ENCODE results near the gene CDHR3. TPM values are rescaled to one million over a fixed set of nuclear protein-coding genes. Genes with fewer than 3 reads are reported as not detected.

Gene CDHR3
- total RNA-seq, 1 experiment from 2014 or later: 3.1 TPM

DNA sequence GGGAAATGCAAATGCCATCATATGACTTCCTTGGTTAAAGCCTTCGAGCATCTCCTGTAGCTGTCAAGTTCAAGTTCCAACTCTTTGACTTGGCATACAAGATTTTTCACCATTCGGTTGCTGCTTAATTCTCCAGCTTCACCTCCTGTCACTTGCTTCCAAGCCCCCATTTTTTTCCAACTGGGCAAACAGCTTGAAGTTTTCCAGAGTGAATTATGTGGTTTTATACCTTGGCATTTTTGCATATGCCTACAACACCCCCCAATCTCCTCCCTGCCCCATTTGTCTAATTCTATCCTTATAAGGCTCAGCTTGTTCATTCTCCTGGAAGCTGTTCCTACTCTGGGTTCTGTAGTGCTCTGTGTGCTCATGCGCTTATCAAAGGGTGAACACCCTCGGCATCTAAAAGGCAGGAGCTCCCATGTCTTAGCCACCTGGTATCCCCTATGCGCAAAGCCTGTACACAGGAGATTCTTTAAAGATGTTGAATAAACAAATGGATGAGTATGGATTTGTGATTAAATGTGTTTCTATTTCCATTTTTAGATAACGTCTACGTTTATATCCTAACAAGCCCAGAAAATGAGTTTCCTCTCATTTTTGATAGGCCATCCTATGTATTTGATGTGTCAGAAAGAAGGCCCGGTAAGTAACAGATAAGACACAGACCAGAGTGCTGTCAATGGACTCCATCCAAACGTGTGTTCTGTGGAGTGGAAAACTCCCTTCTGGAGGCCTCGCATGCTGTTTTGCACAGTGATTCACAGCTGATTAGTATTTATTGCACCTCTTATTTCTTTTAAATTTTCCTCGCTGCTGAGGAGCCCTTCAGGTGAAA is 52.5 kb downstream of the CDHR3 start:
- in situ Hi-C loops (cut with HindIII; ENCODE audit: low pct_unique_long_range_greater_than_20kb, low sequenced_read_pairs): no loop called here
- no peak for DNase-seq (ENCODE audit: low read depth, low spot score)

DNA sequence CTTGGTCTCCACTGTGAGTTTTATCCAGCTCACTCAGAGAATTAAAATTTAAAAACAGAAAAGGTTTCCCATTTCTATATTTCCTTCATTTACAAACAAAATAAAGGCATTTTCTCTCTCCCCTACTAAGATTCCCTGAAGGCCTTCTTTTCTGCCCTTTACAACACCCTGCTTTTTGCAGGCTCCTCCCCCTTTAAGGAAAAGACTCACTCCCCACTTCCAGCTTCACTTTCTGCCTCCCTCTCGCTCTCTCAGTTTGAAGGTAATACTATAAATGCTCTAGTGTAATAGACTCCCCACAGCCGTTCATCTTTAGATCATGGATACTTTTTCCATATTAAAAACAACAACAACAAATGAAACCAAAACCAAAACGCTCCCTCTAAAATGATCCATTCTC is 53.3 kb downstream of the CDHR3 start:
- peak; percentile 35 for DNase-seq (ENCODE audit: low read depth, low spot score)
- in situ Hi-C loops (cut with HindIII; ENCODE audit: low pct_unique_long_range_greater_than_20kb, low sequenced_read_pairs): no loop called here

DNA sequence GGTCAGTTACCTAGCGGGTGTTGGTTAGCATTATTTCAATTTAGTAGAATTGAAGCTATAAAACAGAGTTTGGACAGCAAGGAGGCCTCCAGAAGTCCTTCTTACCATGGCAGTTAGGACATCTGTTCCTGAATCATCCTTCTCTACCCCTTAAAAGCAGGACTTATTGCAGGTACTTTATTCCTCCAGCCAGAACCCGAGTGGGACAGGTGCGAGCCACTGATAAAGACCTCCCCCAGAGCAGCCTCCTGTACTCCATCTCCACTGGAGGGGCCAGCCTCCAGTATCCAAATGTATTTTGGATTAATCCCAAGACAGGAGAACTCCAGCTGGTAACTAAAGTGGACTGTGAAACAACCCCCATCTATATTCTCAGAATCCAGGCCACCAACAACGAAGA is 54.6 kb downstream of the CDHR3 start:
- DNase-seq (ENCODE audit: low read depth, low spot score): no peak
- in situ Hi-C loops (cut with HindIII; ENCODE audit: low pct_unique_long_range_greater_than_20kb, low sequenced_read_pairs): no loop called here

DNA sequence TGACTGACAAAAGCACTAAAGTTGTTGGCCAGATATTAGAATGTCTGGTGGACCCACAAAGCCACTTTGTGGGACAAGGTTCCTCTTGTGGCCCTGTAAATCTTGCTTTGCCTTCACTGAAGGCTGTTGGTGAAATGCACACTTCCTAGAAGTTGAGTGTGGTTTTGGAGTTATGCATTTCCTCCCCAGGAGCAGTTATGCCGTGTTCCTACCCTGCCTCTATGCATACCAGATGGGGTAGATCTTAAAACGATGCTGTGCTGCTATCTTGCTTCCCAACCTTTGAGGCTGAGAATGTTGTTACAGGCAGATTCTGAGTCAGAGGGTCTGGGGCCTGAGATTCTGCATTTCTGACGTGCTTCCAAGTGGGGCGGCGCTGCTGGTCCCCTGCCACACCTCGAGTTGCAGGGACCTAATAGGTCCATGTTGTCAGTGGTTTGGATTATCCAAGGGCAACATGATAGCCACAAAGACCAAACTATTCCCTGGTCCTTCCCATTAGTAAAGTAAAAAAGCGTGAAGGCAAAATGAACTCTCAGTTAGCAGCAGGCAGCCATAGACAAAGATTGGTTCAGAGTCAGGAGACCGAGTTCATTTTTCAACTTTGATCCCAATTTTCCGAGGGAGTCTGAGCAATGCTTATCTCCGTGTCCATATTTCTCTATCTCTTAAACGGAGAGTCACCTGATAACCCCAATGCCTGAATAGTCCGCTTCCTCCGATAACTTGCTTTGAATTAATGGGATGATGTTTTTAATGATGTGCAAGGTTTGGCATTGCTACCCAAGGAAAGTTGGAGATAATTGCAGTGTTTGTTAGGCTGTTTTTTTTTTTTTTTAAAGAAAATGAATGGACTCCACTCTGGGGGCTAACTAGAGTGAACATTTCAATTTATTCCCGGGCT is 55.8 kb downstream of the CDHR3 start:
- no peak for DNase-seq (ENCODE audit: low read depth, low spot score)
- in situ Hi-C loops (cut with HindIII; ENCODE audit: low pct_unique_long_range_greater_than_20kb, low sequenced_read_pairs): no loop called here

DNA sequence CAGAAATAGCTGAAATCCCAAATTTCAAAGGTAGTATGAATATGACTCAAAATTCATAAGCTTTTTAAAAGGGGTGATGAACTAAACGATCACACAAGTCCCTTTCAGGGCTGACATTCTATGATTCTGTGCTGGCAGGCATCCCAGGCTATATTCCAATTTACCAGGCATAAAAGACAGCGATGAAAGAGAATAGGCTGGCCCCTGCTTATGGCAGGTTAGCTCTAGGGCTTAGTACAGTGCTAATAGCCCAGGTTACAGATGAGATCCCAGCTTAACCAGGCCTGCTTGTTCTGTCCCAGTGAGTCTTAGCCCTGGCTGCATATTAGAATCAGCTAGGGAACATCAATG is 56.4 kb downstream of the CDHR3 start:
- no peak for DNase-seq (ENCODE audit: low read depth, low spot score)
- in situ Hi-C loops (cut with HindIII; ENCODE audit: low pct_unique_long_range_greater_than_20kb, low sequenced_read_pairs): no loop called here

DNA sequence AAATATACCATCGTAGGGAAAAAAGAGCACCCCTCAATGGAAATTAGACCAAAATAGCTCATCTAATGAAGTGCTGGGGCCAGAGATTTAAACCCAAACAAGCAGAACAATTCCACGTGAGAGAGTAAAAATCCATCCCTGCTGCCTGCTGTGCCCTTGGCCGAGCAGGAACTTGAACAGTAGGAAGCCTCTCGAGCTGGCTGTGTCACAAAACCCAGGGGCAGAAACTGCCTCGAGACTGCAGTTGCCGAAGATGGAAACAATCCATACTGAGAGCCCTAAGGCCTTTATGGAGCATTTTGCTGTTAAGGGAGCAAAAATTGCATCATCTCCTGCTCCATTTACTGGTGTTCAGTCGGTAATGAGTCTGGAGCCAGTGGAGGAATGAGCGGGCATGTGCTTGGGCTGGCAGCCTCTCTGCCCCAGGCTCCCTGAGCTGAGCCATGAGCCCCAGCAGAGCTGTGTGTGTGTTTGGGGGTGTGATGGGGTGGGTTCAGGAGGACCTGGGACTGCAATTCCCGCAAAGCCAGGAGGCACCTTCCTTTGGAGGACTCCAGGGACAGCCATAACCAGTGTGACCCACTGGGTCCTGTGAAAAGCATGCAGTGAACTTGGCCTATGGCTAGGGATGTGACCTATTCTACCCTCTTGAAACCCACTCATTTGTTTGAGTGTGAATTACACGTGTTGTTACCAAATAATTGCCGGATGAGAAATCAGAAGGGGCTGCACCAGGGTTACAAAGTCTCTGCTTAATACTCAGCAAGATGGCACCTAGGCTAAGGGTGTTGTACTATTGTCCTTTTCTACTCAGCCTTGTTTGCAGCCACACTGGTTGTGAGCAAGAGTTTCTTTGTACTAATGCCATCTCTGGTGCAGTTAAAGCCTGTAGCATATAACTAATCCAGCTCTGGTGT is 58.3 kb downstream of the CDHR3 start:
- DNase-seq (ENCODE audit: low read depth, low spot score): no peak
- in situ Hi-C loops (cut with HindIII; ENCODE audit: low pct_unique_long_range_greater_than_20kb, low sequenced_read_pairs): no loop called here

DNA sequence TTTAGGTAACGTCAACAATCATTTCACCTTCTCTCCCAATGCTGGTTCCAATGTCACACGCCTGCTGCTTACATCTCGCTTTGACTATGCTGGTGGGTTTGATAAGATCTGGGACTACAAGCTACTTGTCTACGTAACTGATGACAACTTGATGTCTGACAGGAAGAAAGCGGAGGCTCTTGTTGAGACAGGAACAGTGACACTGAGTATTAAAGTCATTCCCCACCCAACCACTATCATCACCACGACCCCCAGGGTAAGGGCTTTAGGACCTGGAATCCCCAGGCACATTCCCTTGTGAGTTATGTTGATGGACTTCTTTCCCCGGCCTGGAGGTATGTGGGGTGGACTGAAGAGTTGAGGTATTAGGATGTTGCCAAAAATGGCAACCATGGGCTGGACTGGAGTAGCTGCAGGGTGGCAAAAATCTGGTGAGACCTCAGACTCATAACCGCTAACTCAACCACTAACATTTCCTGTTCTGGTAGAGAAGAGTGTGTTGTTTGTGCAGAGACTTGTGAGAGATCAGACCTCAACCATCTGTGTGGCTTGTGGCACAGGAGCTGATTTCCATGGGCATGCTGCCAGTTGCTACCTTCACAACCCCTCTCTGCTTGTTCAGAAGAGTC is 59.2 kb downstream of the CDHR3 start:
- in situ Hi-C loops (cut with HindIII; ENCODE audit: low pct_unique_long_range_greater_than_20kb, low sequenced_read_pairs): no loop called here
- no peak for DNase-seq (ENCODE audit: low read depth, low spot score)

DNA sequence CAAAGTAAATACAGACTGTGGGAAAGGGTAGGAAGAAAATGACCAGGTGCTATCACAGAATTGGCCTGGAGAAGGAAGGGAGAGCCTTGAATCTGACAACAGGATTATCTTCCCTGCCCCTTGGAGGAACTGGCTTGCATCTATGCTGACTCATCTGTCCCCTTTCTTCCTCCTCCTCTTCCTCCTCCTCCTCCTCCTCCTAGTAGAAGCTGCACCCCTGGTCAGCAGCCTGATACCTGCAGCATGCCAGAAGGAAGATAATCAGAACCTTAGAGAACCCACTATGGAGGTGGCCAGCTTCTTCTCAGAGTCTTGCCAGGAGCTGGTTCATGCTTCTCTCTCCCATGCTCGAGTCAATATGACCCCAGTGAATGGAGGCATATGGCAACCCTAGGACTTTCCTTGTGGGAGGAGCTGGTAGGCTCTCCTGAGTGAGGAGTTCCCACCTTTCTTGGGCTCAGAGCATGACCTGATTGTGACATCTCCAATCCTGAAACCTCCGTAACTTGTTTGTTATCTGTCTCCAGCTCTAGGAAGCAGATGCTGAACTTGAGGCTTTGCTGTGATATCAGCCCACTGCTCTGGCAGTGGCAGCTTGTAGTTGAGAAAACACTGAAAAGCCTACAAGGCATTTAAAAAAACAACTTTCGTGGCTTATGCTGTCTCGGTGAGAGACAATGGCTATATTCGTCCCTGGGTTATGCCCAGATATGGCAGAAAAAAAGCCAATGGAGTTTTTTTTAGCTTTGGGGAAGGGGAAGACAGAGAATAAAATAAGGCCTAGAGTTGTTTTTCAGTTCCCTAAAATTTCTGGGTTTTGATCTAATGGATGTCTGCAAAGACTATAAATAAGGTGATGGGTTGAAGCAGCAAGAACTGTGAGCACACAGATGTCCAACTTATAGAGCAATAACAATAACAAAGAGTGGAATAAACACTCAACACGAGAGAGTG is 60.6 kb downstream of the CDHR3 start:
- no peak for DNase-seq (ENCODE audit: low read depth, low spot score)
- in situ Hi-C loops (cut with HindIII; ENCODE audit: low pct_unique_long_range_greater_than_20kb, low sequenced_read_pairs): no loop called here

DNA sequence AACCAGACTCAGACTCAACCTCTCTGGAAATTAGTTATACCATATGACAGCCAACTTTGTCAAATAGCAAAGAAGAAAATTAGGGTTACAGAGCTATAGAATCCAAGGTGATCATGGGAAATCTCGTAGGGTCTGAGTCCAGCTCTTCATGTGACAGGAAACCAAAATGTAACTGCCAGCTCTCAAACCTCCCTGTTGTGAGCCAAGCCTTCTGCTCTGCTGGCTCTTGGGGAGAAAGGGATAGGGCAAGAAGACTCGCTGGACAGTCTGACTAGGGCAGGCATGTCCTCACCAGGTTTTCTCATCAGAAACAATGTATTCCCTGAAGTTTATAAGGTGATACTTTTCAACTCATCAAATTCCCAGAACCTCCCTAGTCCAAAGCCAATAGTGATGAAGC is 63.0 kb downstream of the CDHR3 start:
- in situ Hi-C loops (cut with HindIII; ENCODE audit: low pct_unique_long_range_greater_than_20kb, low sequenced_read_pairs): loop anchor here (25.0 kb wide), 1 partner anchor 264 kb away; no protein-coding TSS in a partner anchor
- DNase-seq (ENCODE audit: low read depth, low spot score): no peak

DNA sequence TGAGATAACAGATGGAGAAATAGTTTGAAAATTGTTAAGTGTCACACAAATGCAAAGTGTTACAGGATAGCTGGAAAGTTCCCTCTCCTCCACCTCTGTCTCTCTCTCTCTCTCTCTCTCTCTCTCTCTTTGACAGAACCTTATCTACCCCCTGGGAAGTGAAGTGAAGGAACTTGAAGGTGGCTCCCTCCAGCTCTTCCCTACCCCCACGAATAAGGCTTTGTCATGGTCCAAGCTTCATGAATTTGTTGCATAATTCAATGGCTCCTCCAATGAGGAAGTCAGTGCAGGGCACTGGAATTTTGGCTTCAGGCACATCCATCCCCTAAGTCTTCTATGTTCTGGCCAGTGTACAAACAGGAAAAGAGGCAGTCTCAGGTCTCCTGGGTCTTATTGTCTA is 66.4 kb downstream of the CDHR3 start:
- in situ Hi-C loops (cut with HindIII; ENCODE audit: low pct_unique_long_range_greater_than_20kb, low sequenced_read_pairs): loop anchor here (25.0 kb wide), 1 partner anchor 267 kb away; no protein-coding TSS in a partner anchor
- DNase-seq (ENCODE audit: low read depth, low spot score): no peak

DNA sequence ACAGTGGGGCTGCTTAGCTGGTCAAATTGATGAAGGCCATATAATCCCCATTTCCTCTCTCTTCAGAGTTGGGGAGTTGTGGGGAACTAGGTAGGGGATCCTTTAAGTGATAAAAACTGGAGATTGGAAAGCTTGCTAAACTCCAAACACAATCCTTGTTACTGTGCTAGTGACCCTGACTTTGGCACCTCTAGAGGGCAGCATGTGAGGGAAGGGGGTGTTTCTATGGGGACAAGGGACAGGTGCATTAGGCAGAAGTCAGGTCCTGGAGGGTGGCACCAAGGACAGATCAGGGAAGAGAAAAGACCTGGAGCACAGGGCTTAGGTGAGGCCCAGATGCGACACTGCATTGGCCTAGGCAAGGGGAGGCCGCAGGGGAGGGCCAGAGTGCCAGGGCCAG is 66.9 kb downstream of the CDHR3 start:
- DNase-seq (ENCODE audit: low read depth, low spot score): no peak
- in situ Hi-C loops (cut with HindIII; ENCODE audit: low pct_unique_long_range_greater_than_20kb, low sequenced_read_pairs): loop anchor here (25.0 kb wide), 1 partner anchor 268 kb away; no protein-coding TSS in a partner anchor

DNA sequence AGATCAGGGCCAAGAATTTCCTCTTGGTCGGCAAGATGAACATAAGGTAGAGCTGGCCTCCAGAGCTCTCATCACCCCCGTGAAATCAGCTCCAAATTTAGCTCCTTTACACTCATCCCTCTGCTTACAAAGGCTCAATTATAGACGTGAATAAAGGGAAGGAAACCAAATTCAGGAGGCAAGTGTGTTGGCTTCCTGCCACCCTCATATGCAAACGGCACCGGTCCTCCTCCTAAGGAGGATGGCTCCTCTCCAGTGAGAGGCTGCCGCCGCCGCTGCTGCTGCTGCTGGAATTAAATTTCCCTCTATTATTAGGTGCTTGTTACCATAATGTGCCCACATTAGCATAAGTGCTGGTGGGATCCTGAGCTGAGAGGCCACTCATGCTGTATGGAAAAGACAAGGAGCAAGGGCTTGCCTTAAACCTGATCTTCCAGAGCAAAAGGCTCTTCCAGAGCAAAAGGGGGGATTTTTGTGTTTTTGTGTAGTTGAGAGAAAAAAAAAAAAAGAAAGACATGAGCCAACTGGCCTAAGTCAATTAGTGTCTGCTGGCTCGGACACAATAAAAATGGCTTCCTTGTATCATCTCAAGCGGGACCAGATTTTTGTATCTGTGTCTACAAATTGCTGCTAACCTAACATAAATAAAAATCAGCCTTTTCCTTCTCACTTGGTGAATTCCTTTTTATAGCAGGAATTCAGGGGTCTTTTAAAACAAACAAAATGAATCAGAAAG is 68.4 kb downstream of the CDHR3 start:
- peak; percentile 58 for DNase-seq (ENCODE audit: low read depth, low spot score)
- in situ Hi-C loops (cut with HindIII; ENCODE audit: low pct_unique_long_range_greater_than_20kb, low sequenced_read_pairs): loop anchor here (25.0 kb wide), 1 partner anchor 269 kb away; no protein-coding TSS in a partner anchor

DNA sequence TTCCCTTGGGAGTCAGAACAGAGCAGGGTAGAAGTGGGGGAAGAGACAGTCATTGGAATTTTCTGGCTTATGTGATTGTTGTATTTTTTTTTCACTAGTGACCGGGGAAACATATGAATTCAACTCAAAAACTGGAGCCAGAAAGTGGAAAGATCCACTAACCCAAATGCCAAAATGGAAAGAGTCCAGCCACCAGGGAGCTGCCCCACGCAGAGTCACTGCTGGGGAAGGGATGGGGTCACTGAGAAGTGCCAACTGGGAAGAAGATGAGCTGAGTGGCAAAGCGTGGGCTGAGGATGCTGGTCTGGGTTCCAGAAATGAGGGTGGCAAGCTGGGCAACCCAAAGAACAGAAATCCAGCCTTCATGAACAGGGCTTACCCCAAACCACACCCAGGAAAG is 69.2 kb downstream of the CDHR3 start:
- in situ Hi-C loops (cut with HindIII; ENCODE audit: low pct_unique_long_range_greater_than_20kb, low sequenced_read_pairs): loop anchor here (25.0 kb wide), 1 partner anchor 270 kb away; no protein-coding TSS in a partner anchor
- no peak for DNase-seq (ENCODE audit: low read depth, low spot score)

DNA sequence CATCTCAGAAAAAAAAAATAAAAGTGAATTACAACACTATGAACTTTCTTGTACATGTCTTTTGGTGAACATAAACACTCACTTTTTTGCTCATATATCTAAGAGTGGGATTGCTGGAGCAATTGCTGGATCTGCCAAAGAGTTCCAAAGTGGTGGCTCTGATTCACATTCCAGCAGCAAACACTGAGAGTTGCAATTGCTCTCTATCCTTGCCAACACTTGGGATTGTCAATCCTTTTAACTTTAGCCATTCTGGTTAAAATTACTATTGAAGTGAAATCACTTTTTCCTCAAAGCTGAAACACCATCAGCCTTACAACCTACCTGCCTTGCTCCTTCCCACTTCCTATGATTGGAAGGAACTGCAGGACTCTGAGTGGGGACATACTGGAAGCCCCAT is 70.7 kb downstream of the CDHR3 start:
- no peak for DNase-seq (ENCODE audit: low read depth, low spot score)
- in situ Hi-C loops (cut with HindIII; ENCODE audit: low pct_unique_long_range_greater_than_20kb, low sequenced_read_pairs): loop anchor here (25.0 kb wide), 1 partner anchor 271 kb away; no protein-coding TSS in a partner anchor

DNA sequence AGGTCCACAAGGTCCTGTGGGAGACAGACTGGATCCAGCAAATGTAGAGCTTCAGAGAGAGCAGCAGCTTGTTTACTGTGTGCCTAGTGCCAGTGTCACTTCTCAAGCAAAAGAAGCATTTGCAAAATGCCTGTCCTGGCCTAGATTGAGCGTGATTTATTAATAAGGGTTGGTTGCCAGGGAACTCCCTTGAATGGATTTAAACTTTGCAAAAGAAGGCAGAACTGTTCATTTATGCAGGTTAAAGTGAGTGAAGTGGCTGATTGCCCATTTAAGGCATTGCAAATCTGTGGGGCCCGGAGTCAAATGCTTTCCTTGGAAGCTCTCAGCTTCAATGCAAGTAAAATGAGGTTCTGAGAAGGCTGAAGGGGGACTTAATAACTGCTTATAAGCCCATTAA is 71.3 kb downstream of the CDHR3 start:
- in situ Hi-C loops (cut with HindIII; ENCODE audit: low pct_unique_long_range_greater_than_20kb, low sequenced_read_pairs): loop anchor here (25.0 kb wide), 1 partner anchor 272 kb away; no protein-coding TSS in a partner anchor
- DNase-seq (ENCODE audit: low read depth, low spot score): no peak
